GM21526 (cell line): ENCODE measurements around the gene C2CD2L.
"Not testable (repeated sequence)": the region's sequence is repeated elsewhere in the genome, so short reads cannot be mapped to it uniquely, and the experiment has no call there.

Experiments
- ATAC-seq: cut with Tn5 transposase; IDR thresholded peaks from one replicate; pipeline ENCODE4 v1.9.1; 2021; ENCODE audit warnings: moderate library complexity; ENCODE audit not compliant: unreplicated experiment, low FRiP score

Gene C2CD2L

DNA sequence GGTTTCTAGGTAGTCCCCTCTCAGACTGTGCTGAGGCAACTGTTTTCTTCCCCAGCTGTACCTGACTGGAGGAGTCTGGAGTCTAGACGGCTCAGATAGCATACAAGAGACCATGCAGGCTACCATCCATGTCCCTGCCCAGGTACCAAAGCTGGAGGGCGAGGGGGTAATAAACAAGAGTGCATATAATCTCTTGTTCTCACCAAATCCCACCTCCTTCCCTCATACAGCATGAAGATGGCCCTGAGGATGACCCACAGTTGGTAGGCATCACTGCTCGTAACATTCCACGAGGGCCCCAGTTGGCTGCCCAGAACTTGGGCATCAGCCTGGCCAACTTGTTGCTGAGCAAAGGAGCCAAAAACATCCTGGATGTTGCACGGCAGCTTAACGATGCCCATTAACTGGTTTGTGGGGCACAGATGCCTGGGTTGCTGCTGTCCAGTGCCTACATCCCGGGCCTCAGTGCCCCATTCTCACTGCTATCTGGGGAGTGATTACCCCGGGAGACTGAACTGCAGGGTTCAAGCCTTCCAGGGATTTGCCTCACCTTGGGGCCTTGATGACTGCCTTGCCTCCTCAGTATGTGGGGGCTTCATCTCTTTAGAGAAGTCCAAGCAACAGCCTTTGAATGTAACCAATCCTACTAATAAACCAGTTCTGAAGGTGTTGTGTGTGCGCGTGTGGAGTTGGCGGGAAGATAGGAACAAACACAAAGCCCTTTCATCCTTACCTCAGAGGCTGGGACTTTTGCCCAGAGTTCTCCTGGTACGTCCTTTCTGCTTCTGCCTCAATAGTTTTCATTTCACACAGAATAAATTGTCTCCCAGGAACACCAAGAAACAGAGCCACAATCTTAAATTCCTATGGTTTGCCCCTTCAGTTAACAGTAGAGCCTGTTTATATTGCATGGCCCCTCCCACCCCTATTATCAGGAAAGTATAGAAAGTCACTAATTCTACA is 14.0 kb upstream of the C2CD2L start:
- no peak for ATAC-seq

DNA sequence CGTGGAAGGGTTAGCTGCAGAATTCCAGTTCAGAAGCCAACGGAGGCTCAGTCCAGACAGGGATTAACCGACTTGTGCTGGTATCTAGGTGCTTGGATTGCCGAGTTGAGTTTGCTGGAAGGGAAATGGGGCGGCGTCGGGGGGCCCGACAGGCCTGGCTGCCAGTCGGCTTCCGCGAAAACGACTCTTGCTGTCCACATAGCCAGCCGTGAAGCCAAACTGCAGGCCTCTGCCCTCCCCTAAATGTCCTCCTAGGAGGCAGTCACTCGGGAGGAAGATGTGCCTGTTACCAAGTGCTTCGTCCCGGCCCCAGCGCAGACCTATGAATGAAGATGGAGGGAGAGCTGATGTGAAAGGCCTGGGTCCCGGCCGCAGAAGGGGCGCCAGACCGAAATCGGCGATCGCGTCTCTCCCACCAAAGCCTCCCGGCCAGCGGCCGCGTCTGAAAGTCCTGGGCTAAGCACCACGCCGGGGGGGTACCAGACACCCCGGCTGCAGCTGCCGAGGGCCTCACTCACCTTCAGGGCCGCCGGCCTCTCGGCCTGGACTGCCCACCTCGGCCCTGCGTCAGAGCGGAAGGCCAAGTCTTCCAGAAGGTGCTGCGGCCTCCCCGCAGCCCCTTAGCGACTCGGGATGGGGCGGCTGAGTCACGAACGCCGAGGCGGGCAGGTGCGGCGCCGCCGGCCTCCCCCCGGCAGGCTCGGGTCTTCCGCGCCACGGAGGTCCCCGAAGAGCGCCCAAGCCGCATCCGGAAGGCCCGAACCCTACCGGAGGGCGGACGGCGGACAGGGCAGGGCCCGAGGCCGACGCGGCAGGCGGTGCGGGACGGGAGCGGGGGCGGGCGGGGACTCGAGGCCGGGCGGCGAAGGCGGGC is 13.0 kb upstream of the C2CD2L start:
- no peak for ATAC-seq

DNA sequence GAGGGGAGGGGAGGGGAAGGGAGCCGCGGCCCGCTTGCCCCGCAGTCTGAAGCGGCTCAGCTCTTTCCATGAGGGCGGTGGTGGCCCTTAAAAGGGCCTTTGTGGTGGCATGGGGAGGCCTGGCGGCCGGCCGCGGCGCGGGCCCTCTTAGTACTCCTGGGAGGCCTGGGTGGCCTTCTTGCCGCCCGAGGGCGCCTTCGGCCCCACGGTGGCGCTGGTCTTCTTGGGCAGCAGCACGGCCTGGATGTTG is 12.4 kb upstream of the C2CD2L start:
- ATAC-seq: peak; percentile 25

DNA sequence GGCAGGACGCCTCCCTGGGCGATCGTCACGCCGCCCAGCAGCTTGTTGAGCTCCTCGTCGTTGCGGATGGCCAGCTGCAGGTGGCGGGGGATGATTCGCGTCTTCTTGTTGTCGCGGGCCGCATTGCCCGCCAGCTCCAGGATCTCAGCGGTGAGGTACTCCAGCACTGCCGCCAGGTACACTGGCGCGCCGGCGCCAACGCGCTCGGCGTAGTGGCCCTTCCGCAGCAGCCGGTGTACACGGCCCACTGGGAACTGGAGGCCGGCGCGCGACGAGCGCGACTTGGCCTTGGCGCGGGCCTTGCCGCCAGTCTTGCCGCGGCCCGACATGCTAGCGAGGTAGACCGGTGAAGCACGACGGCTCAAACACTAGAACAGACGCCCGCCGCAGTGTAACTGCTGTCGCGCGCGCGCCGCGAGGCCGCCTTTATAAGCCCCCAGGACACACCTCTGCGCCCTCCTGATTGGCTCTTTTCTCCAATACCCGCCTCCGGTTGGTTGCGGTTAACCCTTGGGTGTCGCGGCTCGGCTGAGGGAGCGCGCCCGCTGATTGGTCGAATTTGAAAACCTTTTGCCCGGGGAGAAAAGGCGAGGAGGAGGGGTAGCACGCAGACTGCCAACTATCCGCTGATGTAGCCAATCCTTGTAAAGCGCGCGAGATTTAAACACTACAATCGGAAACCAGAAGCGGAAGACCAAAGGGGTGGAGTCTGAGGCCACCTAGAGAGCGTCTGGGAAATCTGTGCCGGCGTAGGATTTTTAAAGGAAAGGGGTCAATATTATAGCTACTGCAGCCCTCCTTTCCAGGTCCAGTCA is 11.9 kb upstream of the C2CD2L start:
- peak; percentile 72 for ATAC-seq

DNA sequence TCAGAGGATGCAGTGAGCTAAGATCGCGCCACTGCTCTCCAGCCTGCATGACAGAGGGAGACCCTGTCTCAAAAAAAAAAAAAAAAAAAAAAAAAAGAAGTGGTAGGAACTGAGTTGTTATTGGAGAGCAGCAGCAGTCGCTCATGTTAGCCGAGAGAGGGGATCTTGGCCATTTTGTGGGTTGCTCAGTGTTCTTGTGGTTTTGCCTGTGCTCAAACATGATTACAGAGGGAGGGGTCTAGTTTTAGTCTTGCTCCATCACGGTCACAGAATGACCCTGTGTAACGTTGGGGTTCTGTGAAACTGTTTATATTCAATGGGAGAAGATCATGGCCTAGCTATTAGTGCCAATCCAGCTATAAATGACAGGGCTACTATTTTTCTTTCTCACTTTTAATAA is 7.4 kb upstream of the C2CD2L start:
- no peak for ATAC-seq

DNA sequence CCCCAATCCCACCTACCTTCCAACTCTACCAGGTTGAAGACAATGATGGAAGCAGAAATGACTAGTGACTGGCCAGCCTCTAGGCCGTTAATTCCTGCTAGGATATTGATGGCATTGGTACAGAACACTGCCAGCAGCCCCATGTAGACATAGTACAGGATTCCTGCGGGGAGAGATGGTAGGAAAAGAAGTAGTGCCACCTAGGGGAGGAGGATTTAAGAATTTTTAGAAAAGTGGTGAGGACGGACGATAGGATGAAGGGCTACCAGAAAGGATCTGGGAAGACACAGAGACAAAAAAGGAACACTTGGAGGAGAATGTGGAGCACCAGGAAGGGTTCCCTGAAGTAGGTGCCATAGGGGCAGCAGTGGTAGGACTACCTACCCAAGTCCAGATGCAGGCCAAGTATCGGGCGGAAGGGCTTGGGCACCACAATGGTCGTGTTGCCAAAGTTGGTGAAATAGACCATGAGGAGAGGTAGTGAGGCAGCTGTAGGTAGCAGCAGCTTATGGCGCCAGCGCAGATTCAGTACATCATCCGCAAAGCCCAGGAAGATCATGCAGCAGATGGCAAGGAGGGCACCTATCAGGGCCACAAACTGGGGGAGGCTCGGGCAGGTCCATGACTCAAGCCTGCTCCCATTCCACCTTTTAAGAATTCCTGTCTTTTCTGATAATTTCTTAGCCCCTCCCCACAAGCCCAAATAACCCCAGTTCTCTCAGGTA is 6.7 kb upstream of the C2CD2L start:
- ATAC-seq: no peak

DNA sequence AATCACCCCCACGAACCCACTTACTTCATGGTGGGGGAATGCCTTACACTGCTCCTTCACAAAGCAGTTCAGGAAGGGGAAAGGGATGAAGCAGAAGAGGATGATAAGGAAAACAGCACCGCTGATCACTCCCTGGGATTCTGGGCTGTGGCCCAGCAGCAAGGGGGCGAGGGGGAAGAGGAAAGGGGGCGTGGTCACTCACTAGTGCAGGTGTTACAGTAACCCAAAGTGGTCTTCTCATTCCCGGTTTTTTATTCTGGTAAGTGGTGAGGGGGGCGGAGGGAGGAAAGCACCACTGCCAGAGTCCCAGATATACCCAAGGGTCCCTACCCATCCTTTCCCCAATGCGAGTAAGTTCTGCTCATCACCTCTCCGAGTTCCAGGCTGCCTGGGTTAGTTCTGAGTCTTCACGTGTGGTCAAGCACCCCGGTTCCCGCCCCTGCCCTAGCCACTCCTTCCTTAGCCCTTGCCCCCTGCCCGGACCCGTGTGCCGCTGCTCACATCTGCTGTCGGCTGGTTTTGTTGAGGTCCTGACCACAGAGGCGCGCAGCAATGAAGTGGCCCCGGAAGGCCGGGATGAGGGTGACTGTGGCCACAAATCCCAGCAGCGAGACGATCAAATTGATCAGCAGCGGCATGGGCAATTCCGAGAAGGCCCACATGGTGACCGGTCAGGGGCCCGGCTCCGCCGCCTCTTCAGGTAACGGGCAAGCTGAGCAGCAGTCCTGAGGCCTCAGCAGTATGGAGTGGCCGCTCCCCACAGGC is 6.0 kb upstream of the C2CD2L start:
- peak; percentile 11 for ATAC-seq

DNA sequence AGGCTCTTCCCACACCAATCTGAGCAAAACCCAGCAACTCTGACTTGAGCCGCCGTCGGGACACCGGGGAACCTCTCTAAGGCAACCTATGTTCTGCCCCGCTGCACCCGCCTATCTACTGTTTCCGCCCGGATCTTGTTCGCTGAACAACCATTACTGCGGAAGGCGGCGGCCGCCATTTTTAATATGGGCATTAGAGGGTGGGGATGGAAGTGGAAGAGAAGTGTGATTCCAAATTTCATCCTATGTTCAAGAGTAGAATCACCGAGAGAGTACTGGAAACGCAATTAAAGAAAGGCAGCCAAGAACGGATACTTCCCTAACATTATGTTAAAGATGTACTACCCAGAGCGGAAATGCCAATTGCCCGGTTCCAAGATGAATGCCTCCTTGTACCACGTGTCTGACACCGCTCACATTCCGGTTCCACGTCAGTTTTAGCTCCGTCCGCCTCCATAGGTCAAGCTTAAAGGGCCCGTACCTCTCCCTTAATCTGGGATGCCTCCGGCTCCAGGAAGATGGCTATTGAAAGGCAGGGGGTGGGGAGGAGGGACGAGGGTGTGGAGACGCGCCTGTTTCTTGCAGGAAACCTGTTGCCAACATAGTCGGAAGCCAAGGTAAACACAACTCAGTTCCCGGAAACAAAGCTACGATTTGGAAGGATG is 5.3 kb upstream of the C2CD2L start, which contains the start of gene DPAGT1:
Gene DPAGT1, minus strand, starts transcription at position 95 of the 665 bp plus-strand sequence. CDS start 198 bp downstream, outside the sequence.
- ATAC-seq: peak; percentile 64

DNA sequence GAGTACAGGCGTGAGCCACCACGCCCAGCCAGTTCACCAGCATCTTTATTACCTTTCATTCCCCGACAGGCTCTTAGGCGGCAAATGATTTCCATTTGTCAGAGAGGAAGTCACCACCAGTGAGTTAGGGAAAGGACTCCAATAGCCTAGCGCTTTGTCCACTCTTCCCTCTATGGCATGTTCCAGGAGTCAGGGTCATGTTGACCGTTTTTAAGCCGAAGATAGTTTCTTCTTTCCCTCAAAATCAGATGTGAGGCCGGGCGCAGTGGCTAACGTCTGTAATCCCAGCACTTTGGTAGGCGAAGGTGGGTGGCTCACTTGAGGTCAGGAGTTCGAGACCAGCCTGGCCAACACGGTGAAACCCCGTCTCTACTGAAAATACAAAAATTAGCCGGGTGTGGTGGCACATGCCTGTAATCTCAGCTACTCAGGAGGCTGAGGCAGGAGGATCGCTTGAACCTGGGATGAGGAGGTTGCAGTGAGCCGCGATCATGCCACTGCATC is 3.9 kb upstream of the C2CD2L start:
- not testable (repeated sequence) for ATAC-seq

DNA sequence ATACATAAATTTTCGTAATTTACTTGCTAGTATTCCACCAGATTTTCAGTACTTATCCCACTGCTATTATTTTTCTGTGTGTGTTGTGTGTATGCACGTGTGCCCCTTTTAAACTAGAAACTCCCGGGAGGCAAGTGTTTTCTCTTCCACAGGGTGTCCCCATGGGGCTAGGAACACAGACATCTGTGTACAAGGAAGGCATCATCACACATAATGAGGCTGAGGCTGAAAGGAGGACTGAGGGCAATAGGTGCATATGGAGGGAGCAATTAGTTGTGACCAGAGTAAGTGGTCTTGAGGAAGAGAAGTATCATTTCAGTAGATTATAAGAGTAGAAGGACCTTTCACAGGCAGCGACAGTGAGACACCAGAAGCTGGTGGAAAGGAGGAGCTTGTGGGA is 3.4 kb upstream of the C2CD2L start:
- ATAC-seq: no peak

DNA sequence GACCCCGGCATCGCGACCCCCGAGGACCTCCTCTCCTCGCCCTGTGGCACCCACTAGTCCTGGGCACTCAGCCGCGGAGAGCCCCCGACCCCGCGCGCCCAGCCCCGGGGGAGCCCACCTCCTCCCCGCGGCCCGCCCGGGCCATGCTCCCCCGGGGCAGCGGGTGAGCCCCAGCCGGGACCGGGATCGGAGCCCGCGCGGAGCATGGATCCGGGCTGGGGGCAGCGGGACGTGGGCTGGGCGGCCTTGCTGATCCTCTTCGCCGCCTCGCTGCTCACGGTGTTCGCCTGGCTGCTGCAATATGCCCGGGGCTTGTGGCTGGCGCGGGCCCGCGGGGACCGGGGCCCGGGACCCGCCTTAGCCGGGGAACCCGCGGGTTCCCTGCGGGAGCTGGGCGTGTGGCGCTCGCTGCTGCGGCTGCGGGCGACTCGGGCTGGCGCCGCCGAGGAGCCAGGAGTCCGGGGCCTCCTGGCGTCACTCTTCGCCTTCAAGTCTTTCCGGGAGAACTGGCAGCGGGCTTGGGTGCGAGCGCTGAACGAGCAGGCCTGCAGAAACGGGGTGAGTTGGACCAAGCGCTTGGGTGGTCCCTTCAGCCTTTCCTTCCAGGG is 498 bp downstream of the C2CD2L start:
- ATAC-seq: no peak

DNA sequence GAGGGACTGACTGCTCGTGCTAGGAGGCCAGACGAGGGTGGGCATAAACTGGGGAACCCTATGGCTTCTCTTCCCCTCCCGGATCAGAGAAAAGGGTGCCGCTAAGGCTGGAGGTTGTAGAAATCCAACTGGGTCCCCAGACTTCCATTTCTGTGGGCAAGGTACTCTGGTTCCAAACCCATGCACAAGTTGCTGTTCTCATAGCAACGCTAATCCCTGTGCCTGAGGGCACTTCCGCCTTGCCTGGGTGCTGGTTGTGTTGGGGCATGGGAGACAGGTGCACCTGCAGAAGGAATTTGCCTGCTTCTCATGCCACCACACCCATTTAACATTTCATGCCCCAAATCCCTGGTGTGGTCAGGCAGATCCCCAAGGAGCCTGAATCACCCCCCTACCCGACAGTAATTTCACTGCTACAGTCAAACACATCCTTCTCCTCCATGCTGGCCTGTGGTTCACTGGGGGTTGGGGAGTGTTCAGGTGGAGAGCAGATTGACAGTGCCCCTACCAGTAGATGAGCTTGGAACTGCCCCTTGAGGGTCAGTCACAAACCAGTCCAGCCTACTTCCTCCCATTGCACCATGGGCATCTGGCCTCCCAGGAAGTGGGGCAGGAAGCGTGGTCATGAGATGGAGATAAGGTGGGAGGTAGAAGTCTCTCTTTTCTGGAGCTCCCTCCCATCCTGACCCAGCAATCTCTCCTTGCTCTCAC is 1.2 kb downstream of the C2CD2L start:
- ATAC-seq: no peak

DNA sequence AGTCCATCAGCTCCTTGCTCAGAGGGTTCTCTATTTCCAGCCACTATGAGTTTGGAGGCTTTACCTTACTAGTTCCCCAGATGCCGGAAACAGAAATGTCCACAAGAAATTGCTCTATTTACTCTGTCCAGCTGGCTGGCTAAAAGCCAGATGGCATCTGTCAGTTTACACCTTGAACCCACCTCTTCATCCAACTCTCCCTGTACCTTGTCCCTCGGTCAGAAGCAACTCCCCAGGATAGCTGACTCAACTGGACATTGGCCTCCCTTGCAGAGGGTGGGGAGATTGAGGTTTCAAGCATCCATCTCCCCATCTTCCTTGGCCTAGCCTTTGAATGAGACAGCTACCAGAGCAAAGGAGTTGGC is 1.7 kb downstream of the C2CD2L start:
- ATAC-seq: no peak

DNA sequence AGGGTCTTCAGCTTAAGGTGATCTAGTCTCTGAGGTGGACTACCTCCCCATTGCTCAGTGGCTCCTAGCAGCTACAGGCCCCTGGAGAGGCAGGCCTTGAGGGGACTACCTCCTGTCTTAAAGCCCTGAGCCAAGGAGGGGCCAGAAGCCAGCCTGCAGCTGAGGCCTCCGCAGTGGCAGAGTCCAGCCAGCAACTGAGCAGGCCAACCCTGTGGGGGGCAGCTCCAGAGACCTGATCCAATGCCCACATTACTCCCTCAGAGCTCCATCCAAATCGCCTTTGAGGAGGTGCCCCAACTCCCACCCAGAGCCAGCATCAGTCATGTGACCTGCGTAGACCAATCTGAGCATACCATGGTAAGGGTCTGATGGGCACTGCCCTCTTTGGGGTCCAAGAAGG is 2.7 kb downstream of the C2CD2L start:
- no peak for ATAC-seq

DNA sequence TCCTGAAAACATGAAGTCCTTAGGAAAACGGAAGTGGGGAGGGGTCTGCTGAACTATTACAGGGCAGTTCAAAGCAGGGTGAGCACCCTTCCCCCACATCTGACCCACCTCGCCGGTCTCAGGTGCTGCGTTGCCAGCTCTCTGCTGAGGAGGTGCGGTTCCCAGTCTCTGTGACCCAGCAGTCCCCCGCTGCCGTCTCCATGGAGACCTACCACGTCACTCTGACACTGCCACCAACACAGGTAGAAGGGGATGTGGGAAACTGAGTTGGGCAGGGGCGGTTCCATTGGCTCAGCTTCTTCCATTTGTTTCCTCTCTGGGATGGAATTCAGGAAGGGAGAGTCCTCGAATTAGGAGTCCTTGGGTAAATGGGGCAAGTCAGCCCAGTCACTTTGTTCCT is 3.3 kb downstream of the C2CD2L start:
- no peak for ATAC-seq

DNA sequence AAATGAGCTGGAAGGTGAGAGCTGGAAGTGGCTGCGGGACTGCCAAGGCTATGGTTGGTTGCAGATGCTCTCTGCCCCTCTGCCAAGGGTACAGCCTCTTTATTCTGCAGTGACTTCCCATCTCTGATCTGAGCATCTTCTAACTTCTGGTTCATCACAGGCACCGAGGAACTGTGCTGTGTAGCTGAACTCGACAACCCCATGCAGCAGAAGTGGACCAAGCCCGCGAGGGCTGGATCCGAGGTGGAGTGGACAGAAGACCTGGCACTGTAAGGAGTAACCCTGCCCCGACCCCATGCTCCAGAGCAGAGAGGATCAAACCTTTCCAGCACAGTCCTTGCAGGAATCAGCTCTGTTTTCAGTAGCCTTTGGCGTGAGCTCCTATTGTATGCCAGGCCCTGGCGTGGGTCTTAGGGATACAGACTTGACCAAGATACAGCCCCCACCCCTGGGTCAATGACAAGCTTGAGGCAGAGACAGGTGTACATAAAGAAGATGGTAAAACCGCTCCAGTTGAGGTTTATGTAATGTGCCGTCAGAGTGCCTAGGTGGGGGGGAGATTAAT is 4.3 kb downstream of the C2CD2L start:
- ATAC-seq: no peak

DNA sequence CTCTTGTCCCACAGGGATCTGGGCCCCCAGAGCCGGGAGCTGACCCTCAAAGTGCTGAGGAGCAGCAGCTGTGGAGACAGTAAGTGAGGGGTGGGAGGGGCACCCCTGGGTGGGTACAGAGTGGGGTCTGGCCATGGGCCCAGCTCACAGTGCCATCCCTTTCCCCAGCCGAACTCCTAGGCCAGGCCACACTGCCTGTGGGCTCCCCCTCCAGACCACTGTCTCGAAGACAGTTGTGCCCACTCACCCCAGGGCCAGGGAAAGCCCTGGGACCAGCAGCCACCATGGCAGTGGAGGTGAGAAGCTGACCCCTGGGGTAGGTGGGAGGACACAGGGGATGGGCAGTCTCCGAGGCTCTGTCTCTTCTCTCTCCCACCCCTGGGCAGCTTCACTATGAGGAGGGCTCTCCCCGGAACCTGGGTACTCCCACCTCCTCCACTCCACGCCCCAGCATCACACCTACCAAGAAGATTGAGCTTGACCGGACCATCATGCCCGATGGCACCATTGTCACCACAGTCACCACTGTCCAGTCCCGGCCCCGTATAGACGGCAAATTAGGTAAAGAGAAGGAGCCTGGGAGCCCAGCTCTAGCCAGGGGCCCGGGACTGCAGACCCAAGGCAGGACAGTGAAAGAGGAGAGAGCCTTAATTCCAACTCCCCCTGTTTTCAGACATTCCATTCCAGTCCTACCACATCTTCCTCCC is 5.3 kb downstream of the C2CD2L start:
- ATAC-seq: no peak
